Stomach (tissue), 4 donors: Measurements from ENCODE around the gene COMMD1.

Experiments used
- CTCF ChIP-seq, 7 experiments: fragments of 450-650 bp in 4 of 7; fragments of 200-600 bp in 3 of 7; sonication (generic) in 3 of 7; IDR thresholded peaks; one replicate each; pipeline ENCODE4 v1.5.1; 2016 to 2019; ENCODE audit warnings: antibody characterized with exemption in 7 of 7, control low read depth in 2 of 7, mild to moderate bottlenecking in 1 of 7
- EP300 ChIP-seq: sonication (generic); formaldehyde crosslinking; IDR thresholded peaks from one replicate; pipeline ENCODE4 v1.6.1; 2017; ENCODE audit warnings: antibody characterized with exemption
- POLR2A ChIP-seq, 4 donors: fragments of 450-650 bp; IDR thresholded peaks; one replicate each; pipeline ENCODE4 v1.6.1; 2016; ENCODE audit warnings: antibody characterized with exemption in 4 of 4, control low read depth in 2 of 4, mild to moderate bottlenecking in 1 of 4, moderate library complexity in 1 of 4
- POLR2AphosphoS5 ChIP-seq, 3 donors: sonication (generic); formaldehyde crosslinking; IDR thresholded peaks; one replicate each; pipeline ENCODE4 v1.6.1; 2016; ENCODE audit warnings: antibody characterized with exemption in 3 of 3

GRCh38 chr2:62163834-62164233 is 258.4 kb downstream of the COMMD1 start:
- TF ChIP-seq CTCF (IDR thresholded peaks at IDR 0.05) (no peak), POLR2A (IDR thresholded peaks at IDR 0.05) (no peak), POLR2AphosphoS5 (IDR thresholded peaks at IDR 0.05) (no peak), EP300 (no peak)
